Measurements from ENCODE around the gene WDR43.

DNA sequence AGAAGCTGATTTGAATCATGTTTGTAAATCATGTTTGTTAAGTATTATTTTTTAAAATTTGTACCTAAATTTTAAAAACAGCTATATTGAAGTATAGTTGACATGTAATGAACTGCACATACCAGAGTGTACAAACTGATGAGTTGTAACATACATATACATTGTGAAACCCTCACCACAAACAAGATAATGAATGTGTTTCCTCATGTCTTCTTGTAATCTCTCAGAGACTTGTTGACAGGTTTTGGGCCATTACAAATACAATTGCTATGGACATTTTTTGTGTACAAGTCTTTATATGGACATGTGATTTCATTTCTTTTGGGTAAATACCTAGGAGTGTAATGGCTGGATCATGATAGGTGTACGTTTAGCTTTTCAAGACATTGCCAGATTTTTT lies 21.5 kb downstream of the WDR43 start:
- no peak for TF ChIP-seq EZH2phosphoT487 (IDR thresholded peaks at IDR 0.05; ENCODE audit: unreplicated experiment)
- TF ChIP-seq EZH2 (IDR thresholded peaks at IDR 0.05; ENCODE audit: low read depth, unreplicated experiment): no peak
- TF ChIP-seq POLR2AphosphoS5 (IDR thresholded peaks at IDR 0.05; ENCODE audit: low read depth): no peak
- TF ChIP-seq, protein P1, sequence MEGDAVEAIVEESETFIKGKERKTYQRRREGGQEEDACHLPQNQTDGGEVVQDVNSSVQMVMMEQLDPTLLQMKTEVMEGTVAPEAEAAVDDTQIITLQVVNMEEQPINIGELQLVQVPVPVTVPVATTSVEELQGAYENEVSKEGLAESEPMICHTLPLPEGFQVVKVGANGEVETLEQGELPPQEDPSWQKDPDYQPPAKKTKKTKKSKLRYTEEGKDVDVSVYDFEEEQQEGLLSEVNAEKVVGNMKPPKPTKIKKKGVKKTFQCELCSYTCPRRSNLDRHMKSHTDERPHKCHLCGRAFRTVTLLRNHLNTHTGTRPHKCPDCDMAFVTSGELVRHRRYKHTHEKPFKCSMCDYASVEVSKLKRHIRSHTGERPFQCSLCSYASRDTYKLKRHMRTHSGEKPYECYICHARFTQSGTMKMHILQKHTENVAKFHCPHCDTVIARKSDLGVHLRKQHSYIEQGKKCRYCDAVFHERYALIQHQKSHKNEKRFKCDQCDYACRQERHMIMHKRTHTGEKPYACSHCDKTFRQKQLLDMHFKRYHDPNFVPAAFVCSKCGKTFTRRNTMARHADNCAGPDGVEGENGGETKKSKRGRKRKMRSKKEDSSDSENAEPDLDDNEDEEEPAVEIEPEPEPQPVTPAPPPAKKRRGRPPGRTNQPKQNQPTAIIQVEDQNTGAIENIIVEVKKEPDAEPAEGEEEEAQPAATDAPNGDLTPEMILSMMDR (conservative IDR thresholded peaks at IDR 0.05; ENCODE audit: low read depth in 2 of 2): no peak

All from GM23338 (cell line).